ENCODE results near the gene NRCAM.

GRCh38 chr7:108498481-108498880 lies 42.2 kb upstream of the NRCAM start:
- TF ChIP-seq EZH2 (IDR thresholded peaks at IDR 0.05; ENCODE audit: insufficient read depth, low read length), result no peak
- TF ChIP-seq CTCF (IDR thresholded peaks at IDR 0.05; ENCODE audit: insufficient read depth, low read depth, low read length), result no peak
